ENCODE results near the gene TOMM22.
"Not testable (repeated sequence)": the region's sequence is repeated elsewhere in the genome, so short reads cannot be mapped to it uniquely, and the experiment has no call there.

Gene TOMM22

GRCh38 chr22:38681582-38682335 is at the start of gene TOMM22:
TOMM22 (plus strand) TSS chr22:38681957; CDS start chr22:38681979, 22 bp downstream.
- DNase-seq (ENCODE audit: low read depth in 2 of 2), result peak; percentile 61 to 70

DNA sequence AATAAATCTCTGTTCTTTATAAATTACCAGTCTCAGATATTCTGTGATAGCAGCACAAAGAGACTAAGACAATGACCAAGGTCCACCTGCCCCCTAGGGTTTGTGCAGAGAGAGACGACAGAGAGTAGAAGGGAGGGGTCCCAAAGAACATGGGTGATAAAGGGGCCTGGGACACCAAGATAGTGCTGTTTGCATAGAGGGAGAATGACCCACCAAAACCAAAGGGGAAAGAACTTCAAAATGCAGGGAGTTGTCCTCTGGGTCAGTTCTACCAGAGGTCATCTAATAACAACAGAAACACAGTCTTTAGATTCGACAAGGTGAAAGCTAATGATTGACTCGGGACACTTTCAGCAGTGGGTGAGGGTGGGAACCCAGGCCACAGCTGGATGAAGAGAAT is 49.2 kb upstream of the TOMM22 start:
- no peak for DNase-seq (ENCODE audit: low read depth in 2 of 2)

- DNase-seq (ENCODE audit: low read depth in 2 of 2), result no peak
These were observed 43.5 kb upstream of the TOMM22 start for GRCh38 chr22:38638216-38638615.

DNA sequence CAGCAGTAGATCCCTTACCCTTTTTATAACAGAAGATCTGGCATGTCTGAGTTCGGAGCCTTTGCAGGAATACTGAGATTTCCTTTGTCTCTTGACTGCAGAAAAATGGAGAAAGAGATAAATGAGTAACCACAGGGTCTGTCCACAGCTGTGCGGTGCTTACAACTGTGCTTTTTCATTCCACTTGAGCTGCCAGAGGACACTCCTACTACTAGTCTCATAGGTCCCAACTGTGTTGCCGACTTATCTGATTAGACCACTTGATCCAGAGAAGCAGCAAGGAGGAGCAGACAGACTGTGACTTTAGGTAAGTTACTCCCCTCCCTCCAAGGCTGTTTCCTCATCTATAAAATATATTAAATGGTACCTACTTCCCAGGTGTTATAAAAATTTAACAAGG is 43.0 kb upstream of the TOMM22 start:
- no peak for DNase-seq (ENCODE audit: low read depth in 2 of 2)

DNA sequence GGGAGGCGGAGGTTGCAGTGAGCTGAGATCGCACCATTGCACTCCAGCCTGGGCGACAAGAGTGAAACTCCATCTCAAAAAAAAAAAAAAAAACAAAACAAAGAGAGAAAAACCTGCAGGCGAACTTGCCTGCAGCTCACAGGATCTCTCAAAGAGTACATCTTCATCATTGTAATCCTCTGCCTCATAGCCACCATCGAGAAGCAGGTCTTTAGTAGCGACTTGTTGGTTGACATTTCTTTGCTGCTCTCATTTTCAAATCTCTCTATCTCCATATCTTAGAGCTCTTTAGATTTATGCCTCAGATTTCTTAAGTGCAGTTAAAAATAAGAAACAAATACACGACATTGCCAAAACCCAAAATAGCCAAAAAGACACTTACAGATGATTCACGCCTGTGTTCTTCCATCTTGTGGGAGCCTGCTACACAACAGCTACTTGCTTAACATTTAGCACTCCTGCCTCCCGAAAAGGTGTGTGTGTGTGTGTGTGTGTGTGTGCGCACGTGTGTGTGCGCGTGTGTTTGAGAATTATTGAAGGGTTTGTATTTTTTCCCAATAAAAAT is 40.2 kb upstream of the TOMM22 start:
- DNase-seq (ENCODE audit: low read depth in 2 of 2), result no peak

DNA sequence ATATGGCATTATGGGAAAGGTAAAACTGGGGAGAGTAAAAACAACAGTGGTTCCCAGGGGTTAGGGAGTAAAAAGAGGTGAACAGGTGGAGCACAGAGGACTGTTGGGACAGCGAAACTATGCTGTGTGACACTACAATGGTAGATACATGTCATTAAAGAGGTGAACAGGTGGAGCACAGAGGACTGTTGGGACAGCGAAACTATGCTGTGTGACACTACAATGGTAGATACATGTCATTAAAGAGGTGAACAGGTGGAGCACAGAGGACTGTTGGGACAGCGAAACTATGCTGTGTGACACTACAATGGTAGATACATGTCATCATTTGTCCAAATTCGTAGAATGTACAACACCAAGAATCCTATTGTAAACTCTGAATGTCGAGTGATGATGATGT is 37.5 kb upstream of the TOMM22 start:
- DNase-seq (ENCODE audit: low read depth in 2 of 2), result not testable (repeated sequence)

- no peak for DNase-seq (ENCODE audit: low read depth in 2 of 2)
These were observed 36.3 kb upstream of the TOMM22 start for GRCh38 chr22:38645430-38645829.

DNA sequence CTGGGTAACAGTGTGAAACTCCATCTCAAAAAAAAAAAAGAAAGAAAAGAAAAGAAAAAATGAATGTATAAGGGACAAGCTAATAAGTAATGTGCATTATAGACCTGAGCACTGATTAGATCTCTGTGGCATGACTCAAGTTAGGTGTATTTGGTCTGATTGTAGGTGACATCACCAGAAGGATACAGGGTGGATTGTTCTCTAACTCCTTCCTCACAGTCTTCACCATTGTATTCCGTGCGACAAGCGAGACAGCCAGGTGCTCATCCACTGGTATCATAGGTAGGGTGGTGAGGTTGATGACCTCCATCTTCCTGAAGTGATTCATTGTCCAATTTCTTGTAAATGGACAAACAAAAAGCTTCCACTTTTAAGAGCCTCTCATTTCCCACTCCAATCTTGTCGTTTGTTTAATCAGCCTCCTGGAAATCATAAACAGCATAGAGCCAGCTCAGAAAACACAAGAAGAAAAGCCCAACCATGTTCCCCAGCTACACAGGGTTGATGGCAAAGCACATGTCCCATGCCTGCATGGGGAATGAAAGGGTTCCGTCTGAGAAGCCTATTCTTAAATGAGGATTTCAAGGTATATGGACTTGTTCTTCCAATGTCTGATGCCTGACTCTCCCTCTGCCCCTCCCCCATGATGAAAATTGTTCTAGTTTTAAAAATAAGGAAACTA is 31.8 kb upstream of the TOMM22 start:
- no peak for DNase-seq (ENCODE audit: low read depth in 2 of 2)

- no peak for DNase-seq (ENCODE audit: low read depth in 2 of 2)
These were observed 28.9 kb upstream of the TOMM22 start for GRCh38 chr22:38652859-38653258.

DNA sequence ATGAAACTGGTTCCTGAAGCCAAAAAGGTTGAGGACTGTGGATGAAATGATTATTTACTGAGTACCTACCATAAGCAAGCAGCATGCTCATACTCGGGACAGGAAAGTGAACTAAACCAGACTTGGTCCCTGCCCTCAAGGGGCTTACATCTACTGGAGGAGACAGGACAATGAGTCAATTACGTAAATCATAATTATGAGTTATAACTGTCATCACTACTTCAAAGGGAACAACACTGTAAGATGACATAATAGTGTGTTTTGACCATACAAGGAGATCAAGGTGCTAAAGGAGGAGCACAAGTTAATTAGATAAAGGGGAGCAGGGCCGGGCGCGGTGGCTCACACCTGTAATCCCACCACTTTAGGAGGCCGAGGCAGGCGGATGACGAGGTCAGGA is 28.0 kb upstream of the TOMM22 start:
- no peak for DNase-seq (ENCODE audit: low read depth in 2 of 2)

DNA sequence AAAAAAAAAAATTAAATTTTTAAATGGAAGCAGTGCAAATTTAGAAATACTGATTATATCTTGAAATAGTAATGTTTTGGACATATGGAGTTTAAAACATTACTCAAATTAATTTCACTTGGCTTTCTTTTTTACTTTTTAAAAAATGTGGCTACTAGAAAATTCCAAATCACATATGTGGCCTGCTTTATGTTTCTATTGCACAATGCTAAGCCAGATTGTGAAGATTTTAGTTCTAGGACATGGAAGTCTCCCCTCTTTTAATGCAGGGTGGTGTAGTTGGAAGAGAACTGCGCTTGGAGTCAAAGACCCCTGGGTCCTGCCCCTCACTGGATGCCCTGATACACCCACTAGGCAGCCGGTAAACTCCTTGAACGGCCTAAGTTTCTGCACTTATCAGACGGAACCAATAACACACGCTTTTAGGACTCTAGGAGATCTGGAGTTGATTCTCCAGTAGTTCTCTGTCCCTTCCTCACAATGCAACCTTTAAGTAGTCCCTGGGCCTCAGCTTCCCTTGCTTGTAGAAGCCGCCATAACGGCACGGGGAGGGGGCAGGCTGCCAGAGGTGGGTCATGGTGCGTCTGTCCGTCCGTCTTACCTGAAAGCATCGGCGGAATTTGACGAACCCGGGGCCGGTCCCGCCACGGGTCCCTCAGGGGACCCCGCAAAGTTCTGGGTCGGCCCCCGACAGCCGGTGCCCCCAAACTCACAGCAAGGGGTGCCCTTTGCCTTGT is 26.1 kb upstream of the TOMM22 start:
- no peak for DNase-seq (ENCODE audit: low read depth in 2 of 2)

- peak; percentile 67 to 76 for DNase-seq (ENCODE audit: low read depth in 2 of 2)
These were observed 25.3 kb upstream of the TOMM22 start, which contains the start of the genes CBY1 and FAM227A for GRCh38 chr22:38656256-38657044. CBY1 (plus strand) TSS chr22:38656638; CDS start chr22:38668055, 11,417 bp downstream. FAM227A (minus strand) TSS chr22:38656392; CDS start chr22:38650168, 6,224 bp downstream.

GRCh38 chr22:38657045-38657909 is 24.5 kb upstream of the TOMM22 start:
- no peak for DNase-seq (ENCODE audit: low read depth in 2 of 2)

- no peak for DNase-seq (ENCODE audit: low read depth in 2 of 2)
These were observed 6.9 kb upstream of the TOMM22 start for GRCh38 chr22:38674888-38675287.

GRCh38 chr22:38675833-38676232 is 5.9 kb upstream of the TOMM22 start:
- DNase-seq (ENCODE audit: low read depth in 2 of 2), result no peak

- no peak for DNase-seq (ENCODE audit: low read depth in 2 of 2)
These were observed 3.1 kb downstream of the TOMM22 start for GRCh38 chr22:38684895-38685294.

DNA sequence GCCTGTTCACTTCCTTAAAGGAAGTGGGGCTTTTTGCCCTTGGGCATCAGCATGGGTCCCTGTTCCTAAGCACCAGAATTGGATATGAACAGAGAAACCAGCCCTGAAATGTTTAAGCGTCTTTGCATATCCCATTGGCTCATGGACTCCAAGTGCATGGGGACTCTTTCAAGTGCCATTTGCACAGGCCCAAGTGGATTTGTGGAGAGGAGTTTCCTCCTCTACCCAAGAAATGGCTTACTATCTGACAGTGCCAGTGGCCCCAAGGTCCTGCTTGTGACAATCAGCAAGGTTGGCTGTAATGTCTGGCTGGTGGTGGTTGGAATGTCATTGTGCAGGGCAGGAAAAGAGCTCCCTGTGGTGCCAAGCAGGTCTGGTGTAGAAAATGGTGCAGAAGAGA is 4.0 kb downstream of the TOMM22 start:
- DNase-seq (ENCODE audit: low read depth in 2 of 2), result no peak

DNA sequence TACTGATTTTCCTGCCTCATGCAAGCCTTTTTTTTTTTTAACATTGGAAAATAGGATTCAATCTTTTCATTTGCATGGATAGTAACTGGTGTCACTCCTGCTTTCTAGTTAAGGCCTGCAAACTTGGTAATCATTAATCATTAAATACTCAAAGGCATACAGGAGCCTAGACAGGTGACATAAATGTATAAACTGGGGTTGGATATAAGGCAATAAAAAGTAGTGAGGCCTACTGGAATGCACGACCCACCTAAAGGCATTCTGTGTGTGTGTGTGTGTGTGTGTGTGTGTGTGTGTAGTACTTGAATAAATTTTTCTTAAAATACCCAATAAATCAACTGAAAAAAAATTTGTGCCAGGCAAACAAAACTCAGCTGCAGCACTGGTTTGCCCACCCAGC is 7.9 kb downstream of the TOMM22 start:
- DNase-seq (ENCODE audit: low read depth in 2 of 2), result no peak

DNA sequence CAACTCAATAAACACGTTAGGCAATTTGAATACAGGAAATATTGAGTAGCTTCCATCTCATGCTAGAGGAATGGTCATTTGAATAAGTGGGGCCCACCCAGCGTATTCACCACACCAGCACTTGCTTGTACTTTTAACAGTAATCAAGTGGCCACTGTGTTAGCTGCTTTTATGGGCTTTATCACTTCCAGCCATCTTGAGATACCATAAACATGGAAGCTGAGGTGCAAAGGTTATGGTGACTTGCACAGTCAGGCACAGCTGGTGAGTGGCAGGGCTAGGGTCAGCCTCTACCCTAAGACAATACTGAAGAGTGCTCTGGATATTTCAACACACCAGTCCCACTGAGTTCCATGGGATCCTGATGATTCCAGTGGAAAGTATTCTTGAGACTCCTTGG is 12.3 kb downstream of the TOMM22 start:
- no peak for DNase-seq (ENCODE audit: low read depth in 2 of 2)

GRCh38 chr22:38694940-38695339 is 13.2 kb downstream of the TOMM22 start:
- no peak for DNase-seq (ENCODE audit: low read depth in 2 of 2)
